Bronchus fibroblast of lung (primary cell): Measurements from ENCODE around the gene NUCB2. TPM values are rescaled to one million over a fixed set of nuclear protein-coding genes. Genes with fewer than 3 reads are reported as not detected.

Experiments
- total RNA-seq: library from RNA; depleted of rRNA; stranded (reverse); fragments of >200 nt; gene quantifications from 2 replicates; pipeline ENCODE4 v1.2.3, GENCODE V29; 2015

The NUCB2 gene
- total RNA-seq, result 29.6 and 41.7 TPM in 2 replicates

DNA sequence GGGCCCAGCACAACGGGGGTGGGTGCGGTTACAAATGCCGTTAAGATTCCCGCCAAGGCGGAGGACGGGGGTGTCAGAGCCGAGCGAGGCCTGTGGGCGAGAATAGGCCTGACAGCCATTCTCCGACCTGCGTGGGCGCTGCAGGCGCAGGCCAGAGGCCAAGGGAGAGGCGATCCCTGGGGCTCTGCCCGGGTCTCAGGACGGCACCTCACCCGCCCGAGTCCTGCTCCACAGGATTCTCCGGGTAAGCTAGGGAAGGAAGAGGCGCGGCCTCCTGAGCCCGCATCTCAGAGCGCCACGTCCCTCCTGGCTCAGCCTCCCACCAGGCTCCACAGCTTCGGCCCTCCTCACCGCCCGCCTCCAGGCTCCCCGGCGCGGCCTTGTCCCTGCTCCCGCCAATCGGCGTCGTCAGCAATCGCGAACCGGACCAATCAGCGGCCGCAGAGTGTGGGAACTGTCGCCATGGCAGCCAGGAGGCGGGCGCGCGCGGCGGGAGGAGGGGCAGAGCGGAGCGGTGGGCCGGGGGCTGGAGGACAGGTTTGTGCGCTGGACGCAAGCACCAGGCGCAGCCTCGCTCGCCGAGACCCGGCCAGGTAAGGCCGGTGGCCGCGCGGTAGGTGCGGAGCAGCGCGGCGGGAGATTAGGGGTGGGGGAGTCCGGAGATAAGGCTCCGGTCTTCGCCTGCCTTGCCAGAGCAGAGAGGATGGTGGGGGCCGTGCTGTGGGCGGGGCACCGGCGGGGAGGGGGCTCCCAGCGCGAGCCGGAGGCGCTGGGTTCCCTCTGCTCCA is at the start of gene NUCB2:
NUCB2 (plus strand) TSS at position 504 of the 788 bp plus-strand sequence. CDS start 18,585 bp downstream, outside the sequence.

GRCh38 chr11:17351510-17352176 is 75.1 kb downstream of the NUCB2 start, which contains the start of gene NCR3LG1:
NCR3LG1 (plus strand) TSS chr11:17351800; CDS start chr11:17351970, 170 bp downstream.

Other genes with a start within 250 kb of the NUCB2 start
- 1,306 and 1,314 TPM in 2 replicates for gene RPS13, start 199.1 kb upstream of the NUCB2 start, total RNA-seq
- 21.1 and 25.4 TPM in 2 replicates for gene PIK3C2A, start 68.8 kb upstream of the NUCB2 start, total RNA-seq
- 4.2 and 5.6 TPM in 2 replicates for gene NCR3LG1, start 75.1 kb downstream of the NUCB2 start, total RNA-seq
- gene KCNJ11, start 111.9 kb downstream of the NUCB2 start, total RNA-seq, result under 0.01 TPM in 2 replicates
- not detected in 2 replicates for gene ABCC8, start 200.1 kb downstream of the NUCB2 start, total RNA-seq